ENCODE measurements around the gene CHI3L1. TPM values are rescaled to one million over a fixed set of nuclear protein-coding genes. Genes with fewer than 3 reads are reported as not detected.

CHI3L1 gene
- total and polyA plus RNA-seq, 2 donors (not counting 1 experiment from before 2014, with no cell fraction given) = 0.15 TPM; not detected in 1

DNA sequence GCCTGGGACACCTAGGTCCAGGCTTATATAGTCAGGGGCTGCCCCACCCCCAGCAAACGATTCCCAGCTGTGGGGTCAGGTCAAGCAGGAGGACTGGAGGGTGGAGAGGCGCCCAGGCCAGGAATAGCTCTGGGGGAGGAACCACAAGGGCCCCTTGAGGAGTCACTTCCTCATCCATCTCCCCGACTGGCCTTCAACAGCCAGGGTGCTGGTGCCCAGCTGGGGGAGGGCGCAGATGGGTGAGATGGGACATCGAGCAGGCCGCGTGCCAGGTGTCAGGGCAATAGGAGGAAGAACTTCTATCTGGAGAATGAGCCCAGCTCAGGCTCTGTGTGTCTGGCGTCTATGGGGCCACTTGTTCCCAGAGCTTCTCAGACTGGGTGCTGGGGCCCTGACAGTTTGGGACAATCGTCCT, 10.7 kb downstream of the CHI3L1 start:
- Mint-ChIP-seq H3K4me3 (no peak overlapping the region), H3K27me3 (peaks cover 6% of the 10 kb centered on the region), H3K9me3 (ENCODE audit: insufficient read depth) (no peaks in the 10 kb centered on the region), H3K4me1 (peaks cover 1% of the 10 kb centered on the region), H3K27ac (no peak overlapping the region)
- ATAC-seq (ENCODE audit: low read depth) = no peak
- peaks cover 0 to 6% (median 0%) of the 10 kb centered on the region in 4 experiments for H3K27me3 ChIP-seq (replicated peaks in 1 of 4; ENCODE audit: control extremely low read depth in 1 of 4, control insufficient read depth in 3 of 4, insufficient read depth in 4 of 4, low read length in 3 of 4)
- H3K9me3 ChIP-seq (ENCODE audit: control extremely low read depth in 1 of 3, control insufficient read depth in 2 of 3, insufficient read depth in 1 of 3, low read length in 2 of 3) = peaks cover 0 to 7% (median 0%) of the 10 kb centered on the region in 3 donors
- no peak overlapping the region for H3K4me2 ChIP-seq (replicated peaks; ENCODE audit: low read depth, low read length, poor library complexity, severe bottlenecking)
- no peak overlapping the region for H2AFZ ChIP-seq (ENCODE audit: insufficient read depth, low read depth, low read length, poor library complexity, severe bottlenecking)
- no peaks in the 10 kb centered on the region for H3K36me3 ChIP-seq (replicated peaks in 1 of 2; ENCODE audit: control extremely low read depth in 1 of 2, control insufficient read depth in 1 of 2, extremely low read depth in 1 of 2, insufficient read depth in 2 of 2, low read length in 1 of 2)
- ChIA-PET POLR2A (no interaction called here), CTCF (no interaction called here)
- H3K27ac ChIP-seq (ENCODE audit: low read length in 2 of 2) = no peak overlapping the region
- no peak for TF ChIP-seq EZH2 (IDR thresholded peaks at IDR 0.05; ENCODE audit: borderline replicate concordance, insufficient read depth, low read depth, low read length, poor library complexity, severe bottlenecking)
- TF ChIP-seq CTCF (IDR thresholded peaks at IDR 0.05) = no peak
- 12% methylated on average over 7 of the region's 9 CpGs for WGBS (ENCODE audit: insufficient coverage)
- no peak overlapping the region for H3K4me3 ChIP-seq (ENCODE audit: control extremely low read depth in 1 of 5, extremely low read depth in 1 of 5, insufficient read depth in 1 of 5, low read depth in 2 of 5, low read length in 4 of 5)
- intact Hi-C loops (cut with micrococcal nuclease) = no loop called here
- H3K9ac ChIP-seq (ENCODE audit: low read length) = no peak overlapping the region
- peaks cover 0 to 8% of the 10 kb centered on the region in 2 donors for H3K4me1 ChIP-seq (ENCODE audit: control insufficient read depth in 2 of 2, insufficient read depth in 2 of 2, low read length in 2 of 2)
- H3K79me2 ChIP-seq (ENCODE audit: control insufficient read depth, insufficient read depth, low read length) = no peaks in the 10 kb centered on the region
- DNase-seq = no peak
- H4K20me1 ChIP-seq (ENCODE audit: control insufficient read depth, insufficient read depth, low read length, poor library complexity, severe bottlenecking) = no peaks in the 10 kb centered on the region

GRCh38 chr1:203175237-203175826, 11.2 kb downstream of the CHI3L1 start, which contains the start of gene MYBPH:
Gene MYBPH, minus strand, starts transcription at chr1:203175826. Its CDS starts 71 bp downstream, at chr1:203175755.
- no peak within 1 kb of the TSS for H3K4me3 Mint-ChIP-seq
- Histone ChIP-seq H3K27me3 (replicated peaks in 1 of 4; ENCODE audit: control extremely low read depth in 1 of 4, control insufficient read depth in 3 of 4, insufficient read depth in 4 of 4, low read length in 3 of 4) (peaks cover 0 to 6% (median 0%) of the 10 kb centered on the region in 4 experiments), H4K20me1 (ENCODE audit: control insufficient read depth, insufficient read depth, low read length, poor library complexity, severe bottlenecking) (no peaks in the 10 kb centered on the region), H3K4me1 (ENCODE audit: control insufficient read depth in 2 of 2, insufficient read depth in 2 of 2, low read length in 2 of 2) (peaks cover 0 to 8% of the 10 kb centered on the region in 2 donors), H2AFZ (ENCODE audit: insufficient read depth, low read depth, low read length, poor library complexity, severe bottlenecking) (no peak within 1 kb of the TSS), H3K36me3 (replicated peaks in 1 of 2; ENCODE audit: control extremely low read depth in 1 of 2, control insufficient read depth in 1 of 2, extremely low read depth in 1 of 2, insufficient read depth in 2 of 2, low read length in 1 of 2) (no peaks in the 10 kb centered on the region), H3K79me2 (ENCODE audit: control insufficient read depth, insufficient read depth, low read length) (no peaks in the 10 kb centered on the region), H3K9me3 (ENCODE audit: control extremely low read depth in 1 of 3, control insufficient read depth in 2 of 3, insufficient read depth in 1 of 3, low read length in 2 of 3) (peaks cover 0 to 7% (median 0%) of the 10 kb centered on the region in 3 donors), H3K9ac (ENCODE audit: low read length) (no peak within 1 kb of the TSS), H3K27ac (ENCODE audit: low read length in 2 of 2) (no peak within 1 kb of the TSS), H3K4me3 (ENCODE audit: control extremely low read depth in 1 of 5, extremely low read depth in 1 of 5, insufficient read depth in 1 of 5, low read depth in 2 of 5, low read length in 4 of 5) (no peak within 1 kb of the TSS), H3K4me2 (replicated peaks; ENCODE audit: low read depth, low read length, poor library complexity, severe bottlenecking) (no peak within 1 kb of the TSS)
- CTCF ChIA-PET = no interaction called here
- no peak within 1 kb of the TSS for H3K27ac Mint-ChIP-seq
- DNase-seq (no peak), ATAC-seq (ENCODE audit: low read depth) (no peak)
- H3K27me3 Mint-ChIP-seq = peaks cover 6% of the 10 kb centered on the region
- TF ChIP-seq CTCF (IDR thresholded peaks at IDR 0.05) = no peak
- TF ChIP-seq EZH2 (IDR thresholded peaks at IDR 0.05; ENCODE audit: borderline replicate concordance, insufficient read depth, low read depth, low read length, poor library complexity, severe bottlenecking) = no peak
- intact Hi-C loops (cut with micrococcal nuclease) = no loop called here
- peaks cover 1% of the 10 kb centered on the region for H3K4me1 Mint-ChIP-seq
- no peaks in the 10 kb centered on the region for H3K9me3 Mint-ChIP-seq (ENCODE audit: insufficient read depth)
- 57% methylated on average over 4 of the region's 5 CpGs for WGBS (ENCODE audit: insufficient coverage)
- POLR2A ChIA-PET = no interaction called here

Data from B cell (primary cell).